Measurements from ENCODE around the gene TPGS2.
A peak's percentile ranks its signal among the peaks of the same experiment; 100 is the strongest.
"Not testable (repeated sequence)": the region's sequence is repeated elsewhere in the genome, so short reads cannot be mapped to it uniquely, and the experiment has no call there.

TPGS2 gene, protein sequence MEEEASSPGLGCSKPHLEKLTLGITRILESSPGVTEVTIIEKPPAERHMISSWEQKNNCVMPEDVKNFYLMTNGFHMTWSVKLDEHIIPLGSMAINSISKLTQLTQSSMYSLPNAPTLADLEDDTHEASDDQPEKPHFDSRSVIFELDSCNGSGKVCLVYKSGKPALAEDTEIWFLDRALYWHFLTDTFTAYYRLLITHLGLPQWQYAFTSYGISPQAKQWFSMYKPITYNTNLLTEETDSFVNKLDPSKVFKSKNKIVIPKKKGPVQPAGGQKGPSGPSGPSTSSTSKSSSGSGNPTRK

DNA sequence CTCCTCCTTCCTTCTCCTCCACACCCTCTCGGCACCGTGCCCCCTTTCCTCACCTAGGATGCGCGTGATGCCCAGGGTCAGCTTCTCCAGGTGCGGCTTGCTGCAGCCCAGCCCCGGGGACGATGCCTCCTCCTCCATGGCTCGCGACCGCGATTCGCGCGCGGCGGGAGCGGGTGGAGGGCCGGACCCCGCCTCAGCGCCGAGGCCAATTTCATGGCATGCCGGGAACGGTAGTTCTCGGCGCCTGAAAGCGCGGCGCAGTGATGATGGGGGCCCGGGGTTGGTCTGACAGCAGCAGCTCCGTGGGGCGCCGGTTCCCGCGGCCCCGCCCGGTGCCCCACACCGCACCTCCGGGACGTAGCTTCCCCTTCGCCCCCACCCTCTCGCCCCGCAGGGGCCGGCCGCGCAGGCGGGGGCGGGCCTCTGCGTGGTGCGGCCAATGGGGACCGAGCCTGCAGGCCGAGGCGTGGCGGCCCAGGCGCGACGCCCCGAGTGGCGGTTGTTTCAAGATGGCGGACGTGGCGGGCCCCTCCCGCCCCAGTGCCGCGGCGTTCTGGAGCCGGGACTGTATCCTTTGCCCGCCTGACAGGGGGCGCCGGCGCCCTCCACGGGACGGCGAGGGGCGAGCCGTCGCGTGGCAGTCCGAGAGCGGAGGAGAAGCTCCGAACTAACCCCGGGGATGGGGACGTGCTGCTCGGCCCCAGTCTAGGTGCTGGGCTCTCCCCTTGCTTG lies at the start of gene TPGS2, which contains the start of gene KIAA1328:
Gene TPGS2, minus strand, starts transcription at position 373 of the 732 bp plus-strand sequence. Its CDS starts 235 bp downstream, at position 138.
Gene KIAA1328, plus strand, starts transcription at position 498 of the 732 bp plus-strand sequence. Its CDS starts 12 bp downstream, at position 510.
- peak within 1 kb of the TSS; percentile 88 for H3K9ac ChIP-seq (ENCODE audit: low read length)
- H3K27me3 ChIP-seq (ENCODE audit: control insufficient read depth, insufficient read depth, low read length) = no peaks in the 10 kb centered on the region
- no peaks in the 10 kb centered on the region for H3K36me3 ChIP-seq (ENCODE audit: control insufficient read depth, insufficient read depth, low read length)
- H3K27ac ChIP-seq (ENCODE audit: low read depth, low read length) = peak within 1 kb of the TSS; percentile 80
- peak within 1 kb of the TSS; percentile 100 for H3K4me3 ChIP-seq (ENCODE audit: low read length)
- peaks cover 8% of the 10 kb centered on the region for H3K4me1 ChIP-seq (ENCODE audit: control insufficient read depth, insufficient read depth, low read length)

DNA sequence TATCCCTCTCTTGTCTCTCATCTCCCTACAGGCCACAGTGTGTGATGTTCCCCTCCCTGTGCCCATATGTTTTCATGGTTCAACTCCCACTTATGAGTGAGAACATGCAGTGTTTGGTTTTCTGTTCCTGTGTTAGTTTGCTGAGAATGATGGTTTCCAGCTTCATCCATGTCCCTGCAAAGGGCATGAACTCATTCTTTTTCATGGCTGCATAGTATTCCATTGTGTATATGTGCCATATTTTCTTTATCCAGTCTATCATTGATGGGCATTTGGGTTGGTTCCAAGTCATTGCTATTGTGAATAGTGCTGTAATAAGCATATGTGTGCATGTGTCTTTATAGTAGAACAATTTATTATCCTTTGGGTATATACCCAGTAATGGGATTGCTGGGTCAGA lies 45.0 kb upstream of the TPGS2 start:
- H3K4me3 ChIP-seq (ENCODE audit: low read length); H3K9ac ChIP-seq (ENCODE audit: low read length); H3K36me3 ChIP-seq (ENCODE audit: control insufficient read depth, insufficient read depth, low read length); H3K27ac ChIP-seq (ENCODE audit: low read depth, low read length); H3K27me3 ChIP-seq (ENCODE audit: control insufficient read depth, insufficient read depth, low read length); H3K4me1 ChIP-seq (ENCODE audit: control insufficient read depth, insufficient read depth, low read length): not testable (repeated sequence)

DNA sequence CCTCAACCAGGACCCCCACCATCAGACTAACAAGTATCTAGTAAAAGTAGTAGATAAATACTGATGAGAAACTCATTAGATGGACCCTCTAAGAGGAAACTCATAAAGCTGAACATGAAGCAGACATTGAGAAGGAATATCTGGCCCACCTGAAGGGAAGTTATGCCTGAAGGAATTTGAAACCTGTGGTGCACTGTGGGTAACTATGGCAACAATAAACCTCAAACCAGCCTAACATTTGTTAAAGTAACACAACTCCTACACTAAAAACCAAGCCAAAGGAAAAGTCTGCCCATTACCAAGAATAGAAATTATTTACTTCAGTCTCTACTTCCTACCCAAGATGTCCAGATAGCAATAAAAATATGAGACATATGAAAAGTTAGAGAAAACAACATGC lies 43.5 kb upstream of the TPGS2 start:
- Histone ChIP-seq H3K36me3 (ENCODE audit: control insufficient read depth, insufficient read depth, low read length) (no peaks in the 10 kb centered on the region), H3K4me3 (ENCODE audit: low read length) (no peak overlapping the region), H3K27ac (ENCODE audit: low read depth, low read length) (no peak overlapping the region), H3K4me1 (ENCODE audit: control insufficient read depth, insufficient read depth, low read length) (no peaks in the 10 kb centered on the region), H3K27me3 (ENCODE audit: control insufficient read depth, insufficient read depth, low read length) (no peaks in the 10 kb centered on the region), H3K9ac (ENCODE audit: low read length) (no peak overlapping the region)

DNA sequence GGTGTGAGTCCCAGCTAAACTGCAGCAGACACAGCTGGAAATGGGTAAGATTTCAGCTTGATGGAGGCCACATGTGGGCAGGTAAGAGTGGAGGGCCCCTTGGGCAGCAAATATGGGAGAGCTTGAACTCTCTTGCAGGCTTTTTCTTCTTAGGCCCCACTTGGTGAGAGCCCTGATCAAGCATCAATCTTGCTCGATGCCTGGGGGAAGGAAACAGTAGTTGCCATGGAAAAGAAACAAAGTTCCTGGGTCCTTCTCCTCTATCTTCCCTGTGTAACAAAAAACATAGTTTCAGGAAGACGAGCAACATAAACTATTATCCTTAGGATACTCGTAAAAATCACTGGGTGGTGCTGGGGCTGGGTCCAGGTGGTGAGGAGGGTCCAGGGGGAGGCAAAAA lies 43.0 kb upstream of the TPGS2 start:
- Histone ChIP-seq H3K4me1 (ENCODE audit: control insufficient read depth, insufficient read depth, low read length) (no peaks in the 10 kb centered on the region), H3K9ac (ENCODE audit: low read length) (no peak overlapping the region), H3K4me3 (ENCODE audit: low read length) (no peak overlapping the region), H3K27ac (ENCODE audit: low read depth, low read length) (no peak overlapping the region), H3K27me3 (ENCODE audit: control insufficient read depth, insufficient read depth, low read length) (no peaks in the 10 kb centered on the region), H3K36me3 (ENCODE audit: control insufficient read depth, insufficient read depth, low read length) (no peaks in the 10 kb centered on the region)

DNA sequence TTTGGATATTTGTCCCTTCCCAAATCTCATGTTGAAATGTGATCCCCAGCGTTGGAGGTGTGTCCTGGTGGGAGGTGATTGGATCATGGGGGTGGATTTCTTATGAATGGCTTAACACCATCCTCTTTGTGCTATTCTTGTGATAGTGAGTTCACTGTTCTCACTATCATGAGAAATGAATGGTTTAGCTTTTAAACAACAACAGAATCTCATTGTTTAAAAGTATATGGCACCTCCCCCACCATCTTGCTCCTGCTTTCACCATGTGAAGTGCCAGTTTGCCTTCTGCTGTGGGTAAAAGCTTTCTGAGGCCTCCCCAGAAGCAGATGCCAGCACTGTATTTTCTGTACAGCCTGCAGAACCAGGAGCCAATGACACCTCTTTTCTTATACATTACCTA lies 38.3 kb upstream of the TPGS2 start:
- H3K9ac ChIP-seq (ENCODE audit: low read length) = no peak overlapping the region

DNA sequence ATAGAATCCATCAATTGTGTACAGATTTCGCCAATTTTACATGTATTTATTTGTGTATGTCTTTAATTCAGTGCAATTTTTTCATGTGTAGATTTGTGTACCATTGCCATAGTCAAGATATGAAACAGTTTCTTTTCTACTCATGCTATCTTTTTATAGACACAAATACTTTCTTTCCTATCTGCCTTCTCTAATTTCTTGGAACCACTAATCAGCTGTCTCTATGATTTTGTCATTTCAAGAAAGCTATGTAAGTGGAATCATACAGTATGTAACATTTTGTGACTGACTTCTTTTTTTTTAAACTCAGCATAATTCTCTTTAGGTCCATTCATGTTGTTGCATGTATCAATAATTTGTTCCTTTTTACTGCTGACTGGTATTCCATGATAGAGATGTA lies 33.4 kb upstream of the TPGS2 start:
- no peaks in the 10 kb centered on the region for H3K4me1 ChIP-seq (ENCODE audit: control insufficient read depth, insufficient read depth, low read length)
- no peak overlapping the region for H3K27ac ChIP-seq (ENCODE audit: low read depth, low read length)
- no peaks in the 10 kb centered on the region for H3K36me3 ChIP-seq (ENCODE audit: control insufficient read depth, insufficient read depth, low read length)
- H3K9ac ChIP-seq (ENCODE audit: low read length) = no peak overlapping the region
- no peaks in the 10 kb centered on the region for H3K27me3 ChIP-seq (ENCODE audit: control insufficient read depth, insufficient read depth, low read length)
- H3K4me3 ChIP-seq (ENCODE audit: low read length) = no peak overlapping the region

More for the DNA sequence above, 38.3 kb upstream of the TPGS2 start:
- no peaks in the 10 kb centered on the region for H3K4me1 ChIP-seq (ENCODE audit: control insufficient read depth, insufficient read depth, low read length)
- no peak overlapping the region for H3K27ac ChIP-seq (ENCODE audit: low read depth, low read length)
- no peaks in the 10 kb centered on the region for H3K27me3 ChIP-seq (ENCODE audit: control insufficient read depth, insufficient read depth, low read length)
- no peaks in the 10 kb centered on the region for H3K36me3 ChIP-seq (ENCODE audit: control insufficient read depth, insufficient read depth, low read length)
- H3K4me3 ChIP-seq (ENCODE audit: low read length) = no peak overlapping the region

DNA sequence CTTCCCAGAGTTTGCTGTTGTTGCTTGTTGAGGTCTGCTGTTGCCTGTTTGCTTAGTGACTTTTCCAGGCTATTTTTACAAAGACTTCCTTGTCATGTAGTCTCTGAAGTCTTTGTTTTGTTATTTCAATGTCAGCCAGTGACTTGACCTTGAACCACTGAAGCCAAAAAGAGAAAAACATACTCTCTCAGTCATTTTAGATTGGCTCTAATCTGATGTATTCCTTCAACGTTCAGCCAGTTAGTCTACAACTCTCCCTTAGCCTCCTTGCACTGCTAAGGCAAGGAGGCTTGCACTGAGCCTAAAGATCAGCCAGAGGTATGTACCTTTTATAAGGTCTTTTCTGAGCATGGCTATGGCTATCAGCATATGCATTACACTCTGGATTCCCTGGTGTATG lies 28.0 kb upstream of the TPGS2 start:
- Histone ChIP-seq H3K27ac (ENCODE audit: low read depth, low read length) (no peak overlapping the region), H3K4me1 (ENCODE audit: control insufficient read depth, insufficient read depth, low read length) (no peaks in the 10 kb centered on the region)

DNA sequence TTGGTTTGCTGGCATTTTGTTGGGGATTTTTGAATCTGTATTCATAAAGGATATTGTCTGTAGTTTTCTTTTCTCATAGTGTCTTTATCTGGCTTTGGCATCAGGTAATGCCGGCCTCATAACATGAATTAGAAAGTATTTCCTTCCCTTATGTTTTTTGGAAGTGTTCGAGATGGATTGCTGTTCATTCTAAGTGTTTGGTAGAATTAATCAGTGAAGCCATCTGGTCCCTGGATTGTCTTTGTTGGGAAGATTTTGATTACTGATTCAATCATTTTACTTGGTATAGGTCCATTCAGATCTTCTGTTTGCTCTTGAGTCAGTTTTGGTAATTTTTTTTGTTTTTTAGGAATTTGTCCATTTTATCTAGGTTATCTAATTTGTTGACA lies 22.4 kb upstream of the TPGS2 start:
- Histone ChIP-seq H3K4me1 (ENCODE audit: control insufficient read depth, insufficient read depth, low read length) (no peaks in the 10 kb centered on the region), H3K27me3 (ENCODE audit: control insufficient read depth, insufficient read depth, low read length) (no peaks in the 10 kb centered on the region), H3K4me3 (ENCODE audit: low read length) (no peak overlapping the region), H3K36me3 (ENCODE audit: control insufficient read depth, insufficient read depth, low read length) (no peaks in the 10 kb centered on the region), H3K9ac (ENCODE audit: low read length) (no peak overlapping the region), H3K27ac (ENCODE audit: low read depth, low read length) (no peak overlapping the region)

More for the DNA sequence above, 28.0 kb upstream of the TPGS2 start:
- no peaks in the 10 kb centered on the region for H3K36me3 ChIP-seq (ENCODE audit: control insufficient read depth, insufficient read depth, low read length)
- H3K27me3 ChIP-seq (ENCODE audit: control insufficient read depth, insufficient read depth, low read length) = no peaks in the 10 kb centered on the region
- H3K9ac ChIP-seq (ENCODE audit: low read length) = no peak overlapping the region
- H3K4me3 ChIP-seq (ENCODE audit: low read length) = no peak overlapping the region

DNA sequence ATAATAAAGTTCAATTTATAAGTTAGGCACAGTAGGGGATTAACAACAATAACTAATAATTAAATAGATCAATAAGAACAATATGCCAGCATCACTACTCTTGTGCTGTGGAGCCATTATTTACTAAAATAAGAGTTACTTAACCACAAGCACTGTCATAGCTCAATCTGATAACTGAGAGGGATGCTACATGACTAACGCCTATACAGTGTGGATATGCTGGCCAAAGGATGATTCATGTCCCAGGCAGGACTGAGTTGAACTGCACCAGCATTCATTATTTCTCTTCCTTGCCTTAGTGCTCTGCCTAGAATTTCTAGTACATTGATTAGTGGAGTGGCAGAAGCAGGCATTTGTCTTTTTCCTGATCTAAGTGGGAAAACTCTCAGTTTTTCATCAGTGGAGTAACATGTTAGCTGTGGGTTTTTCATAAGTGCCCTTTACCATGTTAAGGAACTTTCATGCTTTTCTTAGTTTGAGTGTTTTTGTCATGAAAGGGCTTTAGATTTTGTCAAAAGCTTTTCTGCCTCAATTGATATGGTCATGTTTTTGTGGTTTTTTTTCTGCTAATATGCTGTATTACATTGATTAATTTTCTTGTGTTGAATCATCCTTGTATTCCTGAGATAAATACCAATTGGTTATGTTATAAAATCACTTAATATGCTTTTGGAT lies 21.9 kb upstream of the TPGS2 start:
- no peak overlapping the region for H3K27ac ChIP-seq (ENCODE audit: low read depth, low read length)
- no peaks in the 10 kb centered on the region for H3K27me3 ChIP-seq (ENCODE audit: control insufficient read depth, insufficient read depth, low read length)
- H3K4me3 ChIP-seq (ENCODE audit: low read length) = no peak overlapping the region
- no peaks in the 10 kb centered on the region for H3K4me1 ChIP-seq (ENCODE audit: control insufficient read depth, insufficient read depth, low read length)
- H3K9ac ChIP-seq (ENCODE audit: low read length) = no peak overlapping the region
- H3K36me3 ChIP-seq (ENCODE audit: control insufficient read depth, insufficient read depth, low read length) = no peaks in the 10 kb centered on the region

DNA sequence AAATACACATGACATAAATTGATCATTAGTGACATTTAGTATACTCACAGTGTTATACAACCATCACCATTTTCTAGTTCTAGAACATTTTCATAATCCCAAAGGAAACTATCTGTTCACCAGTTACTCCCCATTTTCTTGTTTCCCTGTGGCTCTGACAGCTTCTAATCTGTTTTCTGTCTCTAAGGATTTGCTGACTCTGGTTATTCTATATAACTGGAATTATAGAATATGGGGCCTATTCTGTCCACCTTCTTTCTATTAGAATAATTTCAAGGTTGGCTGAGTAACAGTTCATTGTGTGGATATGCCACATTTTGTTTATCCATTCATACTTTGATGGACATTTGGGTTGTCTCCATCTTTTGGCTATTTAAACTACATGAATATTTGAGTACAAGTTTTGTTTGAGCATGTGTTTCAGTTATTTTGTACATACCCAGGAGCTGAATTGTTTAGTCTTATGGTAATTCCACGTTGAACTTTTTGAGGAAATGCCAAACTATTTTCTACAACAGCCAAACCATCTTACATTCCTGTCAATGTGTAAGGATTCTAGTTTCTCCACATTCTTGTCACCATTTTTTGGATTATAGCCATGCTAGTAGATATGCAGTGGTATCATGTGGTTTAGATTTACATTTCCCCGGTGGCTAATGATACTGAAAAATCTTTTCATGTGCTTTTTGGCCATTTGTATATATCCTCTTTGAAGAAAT lies 20.6 kb upstream of the TPGS2 start:
- Histone ChIP-seq H3K9ac (ENCODE audit: low read length) (no peak overlapping the region), H3K27me3 (ENCODE audit: control insufficient read depth, insufficient read depth, low read length) (no peaks in the 10 kb centered on the region), H3K4me1 (ENCODE audit: control insufficient read depth, insufficient read depth, low read length) (no peaks in the 10 kb centered on the region), H3K4me3 (ENCODE audit: low read length) (no peak overlapping the region), H3K36me3 (ENCODE audit: control insufficient read depth, insufficient read depth, low read length) (no peaks in the 10 kb centered on the region), H3K27ac (ENCODE audit: low read depth, low read length) (no peak overlapping the region)

DNA sequence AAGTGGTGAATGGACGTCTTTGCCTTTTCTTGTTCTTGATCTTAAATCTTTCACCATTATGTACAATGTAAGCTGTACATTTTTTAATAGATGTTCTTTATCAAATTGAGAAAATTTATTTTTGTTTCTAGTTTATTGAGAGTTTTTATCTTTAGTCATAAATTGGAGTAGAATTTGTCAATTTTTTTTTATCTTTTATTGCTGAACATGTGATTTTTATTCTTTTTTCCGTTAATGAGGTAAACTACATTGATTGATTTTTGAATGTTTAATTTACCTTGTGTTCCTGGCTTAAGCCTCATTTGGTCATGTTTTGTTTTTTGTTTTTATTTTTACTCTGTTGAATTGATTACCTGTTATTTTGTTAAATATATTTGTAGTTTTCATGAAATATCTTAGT lies 19.8 kb upstream of the TPGS2 start:
- no peaks in the 10 kb centered on the region for H3K4me1 ChIP-seq (ENCODE audit: control insufficient read depth, insufficient read depth, low read length)
- H3K4me3 ChIP-seq (ENCODE audit: low read length) = no peak overlapping the region
- H3K36me3 ChIP-seq (ENCODE audit: control insufficient read depth, insufficient read depth, low read length) = no peaks in the 10 kb centered on the region
- no peak overlapping the region for H3K9ac ChIP-seq (ENCODE audit: low read length)
- no peak overlapping the region for H3K27ac ChIP-seq (ENCODE audit: low read depth, low read length)
- H3K27me3 ChIP-seq (ENCODE audit: control insufficient read depth, insufficient read depth, low read length) = no peaks in the 10 kb centered on the region

DNA sequence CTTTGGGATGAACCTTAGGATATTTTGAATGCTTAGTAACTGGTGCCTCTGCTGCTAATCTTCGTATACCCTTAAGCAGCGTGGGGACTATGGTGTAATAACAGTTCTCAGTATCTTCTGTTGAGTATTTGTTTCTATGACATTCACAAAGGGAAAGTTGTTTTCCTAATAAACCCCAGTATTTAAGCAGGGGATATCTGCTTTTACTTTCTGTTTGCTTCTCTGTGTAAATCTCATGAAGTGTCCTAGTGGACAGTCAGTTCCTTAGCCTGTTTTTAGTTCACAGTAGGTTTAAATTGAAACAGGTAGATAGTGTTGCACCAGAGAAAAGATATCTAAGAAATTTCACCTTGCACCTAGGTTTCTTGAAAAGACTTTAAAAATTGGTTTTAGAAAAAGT lies 15.0 kb upstream of the TPGS2 start:
- H3K4me1 ChIP-seq (ENCODE audit: control insufficient read depth, insufficient read depth, low read length) = no peaks in the 10 kb centered on the region
- no peak overlapping the region for H3K4me3 ChIP-seq (ENCODE audit: low read length)

More for the DNA sequence above, 15.0 kb upstream of the TPGS2 start:
- Histone ChIP-seq H3K9ac (ENCODE audit: low read length) (no peak overlapping the region), H3K27ac (ENCODE audit: low read depth, low read length) (no peak overlapping the region), H3K27me3 (ENCODE audit: control insufficient read depth, insufficient read depth, low read length) (no peaks in the 10 kb centered on the region), H3K36me3 (ENCODE audit: control insufficient read depth, insufficient read depth, low read length) (no peaks in the 10 kb centered on the region)

Measured in rectal smooth muscle tissue (tissue), 1 donor.